Liver (tissue), 9 donors: ENCODE data around the gene ZG16B. TPM values are rescaled to one million over a fixed set of nuclear protein-coding genes. Genes with fewer than 3 reads are reported as not detected.

ENCODE experiments used
- DNase-seq: peaks from one replicate; pipeline ENCODE4 v3.0.0-alpha.2; 2017; ENCODE audit warnings: low spot score
- H3K27ac ChIP-seq, 2 donors: one replicate each; pipeline ENCODE4 v1.7.0; 2013; ENCODE audit warnings: inconsistent platforms in 2 of 2, low read length in 2 of 2, control low read depth in 1 of 2, low read depth in 1 of 2, mild to moderate bottlenecking in 1 of 2
- H3K27me3 ChIP-seq, 4 donors: one replicate each; pipeline versions ENCODE4 v1.6.1 to v1.7.0; 2013; ENCODE audit warnings: low read length in 3 of 4, inconsistent platforms in 1 of 4, mild to moderate bottlenecking in 1 of 4, moderate library complexity in 1 of 4; ENCODE audit not compliant: control insufficient read depth in 4 of 4, insufficient read depth in 4 of 4
- H3K36me3 ChIP-seq, 4 donors: one replicate each; pipeline versions ENCODE4 v1.6.1 to v1.7.0; 2013; ENCODE audit warnings: low read length in 3 of 4, mild to moderate bottlenecking in 3 of 4, low read depth in 1 of 4, moderate library complexity in 1 of 4; ENCODE audit not compliant: control insufficient read depth in 4 of 4, insufficient read depth in 3 of 4
- H3K4me1 ChIP-seq, 4 donors: one replicate each; pipeline versions ENCODE4 v1.6.1 to v1.7.0; 2013; ENCODE audit warnings: low read length in 3 of 4, mild to moderate bottlenecking in 3 of 4, moderate library complexity in 1 of 4; ENCODE audit not compliant: control insufficient read depth in 4 of 4, insufficient read depth in 4 of 4
- H3K4me3 ChIP-seq, 3 donors: one replicate each; pipeline versions ENCODE4 v1.6.1 to v1.7.0; 2013; ENCODE audit warnings: low read length in 3 of 3, control low read depth in 1 of 3, low read depth in 1 of 3, mild to moderate bottlenecking in 1 of 3
- H3K9ac ChIP-seq, 2 donors: one replicate each; pipeline ENCODE4 v1.7.0; 2013; ENCODE audit warnings: low read length in 2 of 2, mild to moderate bottlenecking in 2 of 2, moderate library complexity in 2 of 2, control low read depth in 1 of 2, low read depth in 1 of 2
- H3K9me3 ChIP-seq, 4 donors: one replicate each; pipeline versions ENCODE4 v1.6.1 to v1.7.0; 2013; ENCODE audit warnings: low read length in 3 of 4; ENCODE audit not compliant: control insufficient read depth in 4 of 4
- EGR1 ChIP-seq, 2 donors: IDR thresholded peaks; 2 replicates each; pipeline ENCODE4 v1.6.1; 2016 to 2018; ENCODE audit warnings: antibody characterized with exemption in 2 of 2, low read depth in 2 of 2
- FOXA1 ChIP-seq: IDR thresholded peaks from 2 replicates; pipeline ENCODE4 v1.6.1; 2016; ENCODE audit warnings: antibody characterized with exemption
- FOXA2 ChIP-seq: IDR thresholded peaks from 2 replicates; pipeline ENCODE4 v1.6.1; 2016; ENCODE audit warnings: antibody characterized with exemption
- GABPA ChIP-seq, 2 donors: IDR thresholded peaks in 1 of 2; conservative IDR thresholded peaks in 1 of 2; 2 replicates each; pipeline ENCODE4 v1.6.1; 2016; ENCODE audit warnings: antibody characterized with exemption in 2 of 2, mild to moderate bottlenecking in 1 of 2, moderate library complexity in 1 of 2
- HNF4G ChIP-seq: IDR thresholded peaks from 2 replicates; pipeline ENCODE4 v1.6.1; 2016; ENCODE audit warnings: antibody characterized with exemption
- JUND ChIP-seq, 2 donors: IDR thresholded peaks; 2 replicates each; pipeline ENCODE4 v1.6.1; 2016; ENCODE audit warnings: antibody characterized with exemption in 2 of 2
- NR2F2 ChIP-seq: IDR thresholded peaks from 2 replicates; pipeline ENCODE4 v1.6.1; 2016; ENCODE audit warnings: antibody characterized with exemption
- RAD21 ChIP-seq, 2 donors: IDR thresholded peaks; 2 replicates each; pipeline ENCODE4 v1.6.1; 2016; ENCODE audit warnings: antibody characterized with exemption in 2 of 2, mild to moderate bottlenecking in 2 of 2
- RXRA ChIP-seq, 2 donors: IDR thresholded peaks; 2 replicates each; pipeline ENCODE4 v1.6.1; 2017 to 2018; ENCODE audit warnings: antibody characterized with exemption in 2 of 2, mild to moderate bottlenecking in 1 of 2
- SP1 ChIP-seq: IDR thresholded peaks from 2 replicates; pipeline ENCODE4 v1.6.1; 2018; ENCODE audit warnings: antibody characterized with exemption, mild to moderate bottlenecking
- TAF1 ChIP-seq: conservative IDR thresholded peaks from 2 replicates; pipeline ENCODE4 v1.6.1; 2016; ENCODE audit warnings: antibody characterized with exemption, mild to moderate bottlenecking
- WGBS: extraction: QIAGEN DNeasy Blood & Tissue Kit; methylation state at CpG from one replicate; pipeline ENCODE4 v1.1.7; 2013; 5-methylcytosine and 5-hydroxymethylcytosine counted together
- polyA plus RNA-seq, 2 donors: library from polyadenylated mRNA; stranded (reverse) in 1 of 2; unstranded in 1 of 2; fragments of 200-250 nt in 1 of 2; fragments of >200 nt in 1 of 2; fragmentation: Nextera tagmentation in 1 of 2; extraction: Ambion mirVana in 1 of 2; gene quantifications; one replicate each; pipeline versions ENCODE4 v1.2.1 to v1.2.3, GENCODE V29; 2013 to 2015
- total RNA-seq, 2 donors: library from RNA; depleted of rRNA; stranded (reverse); fragments of >200 nt; gene quantifications; one replicate each; pipeline ENCODE4 v1.2.3, GENCODE V29; 2014
- TF ChIP-seq, protein P1 (sequence below): IDR thresholded peaks from 2 replicates; pipeline ENCODE4 v1.6.1; 2016; ENCODE audit warnings: antibody characterized with exemption
- TF ChIP-seq, protein P2 (sequence below): IDR thresholded peaks from 2 replicates; pipeline ENCODE4 v1.6.1; 2016; ENCODE audit warnings: antibody characterized with exemption
- TF ChIP-seq, protein P3 (sequence below): IDR thresholded peaks from 2 replicates; pipeline ENCODE4 v1.6.1; 2016; ENCODE audit warnings: antibody characterized with exemption
- TF ChIP-seq, protein P4 (sequence below): fragments of 150-350 bp; IDR thresholded peaks from 2 replicates; pipeline ENCODE4 v1.5.1; 2017; ENCODE audit warnings: improper control_type of control experiment, low read depth, low read length; ENCODE audit not compliant: missing input control
- donor health status: healthy.
- donor health status: healthy.
- donor health status: healthy.
- donor health status: healthy.
- donor health status: healthy.

Gene ZG16B
- total and polyA plus RNA-seq, 4 donors: 0.24 to 0.79 (median 0.43) TPM

DNA sequence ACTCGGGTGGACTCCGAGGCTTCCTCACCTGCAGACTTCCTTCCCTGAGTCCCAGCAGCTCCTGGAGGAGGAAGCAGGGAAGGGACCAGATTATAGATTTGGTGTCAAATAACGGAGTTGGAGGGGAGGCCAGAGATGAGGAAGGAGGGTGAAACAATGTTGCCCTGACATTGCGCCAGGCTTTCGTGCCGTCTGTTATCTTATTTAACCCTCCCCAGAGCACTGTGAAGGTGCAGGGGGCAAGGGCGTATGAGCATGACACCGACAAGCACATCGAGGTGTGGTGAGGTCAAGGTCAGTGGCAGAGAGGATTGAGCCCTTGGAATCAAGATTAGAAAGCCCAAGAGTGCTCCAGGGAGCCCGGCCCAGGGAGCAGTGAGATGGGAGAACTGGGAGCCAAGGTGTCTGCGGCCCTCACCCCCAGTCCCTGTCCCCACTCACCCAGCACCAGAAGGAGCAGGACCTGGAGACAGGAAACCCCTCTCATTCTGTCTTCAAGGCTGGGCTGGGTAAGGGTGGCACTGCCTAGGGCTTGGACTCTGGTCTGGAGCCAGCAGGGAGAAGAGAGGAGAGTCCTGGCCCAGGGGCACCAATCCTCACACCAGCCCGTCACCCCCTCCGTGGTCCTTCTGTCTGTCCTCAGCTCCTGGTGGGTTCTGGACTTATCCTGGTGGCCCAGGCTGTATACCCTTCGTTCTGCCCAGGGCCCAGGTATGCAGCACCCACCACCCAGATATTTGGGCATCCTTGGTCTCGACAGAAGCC is 43.9 kb upstream of the ZG16B start:
- Histone ChIP-seq H3K4me3 (no peak overlapping the region), H3K27ac (no peak overlapping the region), H3K9ac (no peak overlapping the region), H3K4me1 (peaks cover 0 to 10% (median 4%) of the 10 kb centered on the region in 4 donors), H3K36me3 (no peaks in the 10 kb centered on the region), H3K9me3 (no peaks in the 10 kb centered on the region), H3K27me3 (peaks cover 0 to 5% (median 3%) of the 10 kb centered on the region in 4 donors)
- TF ChIP-seq FOXA1: no peak
- no peak for TF ChIP-seq RAD21 (IDR thresholded peaks at IDR 0.05)
- TF ChIP-seq, protein P1, sequence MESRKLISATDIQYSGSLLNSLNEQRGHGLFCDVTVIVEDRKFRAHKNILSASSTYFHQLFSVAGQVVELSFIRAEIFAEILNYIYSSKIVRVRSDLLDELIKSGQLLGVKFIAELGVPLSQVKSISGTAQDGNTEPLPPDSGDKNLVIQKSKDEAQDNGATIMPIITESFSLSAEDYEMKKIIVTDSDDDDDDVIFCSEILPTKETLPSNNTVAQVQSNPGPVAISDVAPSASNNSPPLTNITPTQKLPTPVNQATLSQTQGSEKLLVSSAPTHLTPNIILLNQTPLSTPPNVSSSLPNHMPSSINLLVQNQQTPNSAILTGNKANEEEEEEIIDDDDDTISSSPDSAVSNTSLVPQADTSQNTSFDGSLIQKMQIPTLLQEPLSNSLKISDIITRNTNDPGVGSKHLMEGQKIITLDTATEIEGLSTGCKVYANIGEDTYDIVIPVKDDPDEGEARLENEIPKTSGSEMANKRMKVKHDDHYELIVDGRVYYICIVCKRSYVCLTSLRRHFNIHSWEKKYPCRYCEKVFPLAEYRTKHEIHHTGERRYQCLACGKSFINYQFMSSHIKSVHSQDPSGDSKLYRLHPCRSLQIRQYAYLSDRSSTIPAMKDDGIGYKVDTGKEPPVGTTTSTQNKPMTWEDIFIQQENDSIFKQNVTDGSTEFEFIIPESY: no peak
- TF ChIP-seq JUND (IDR thresholded peaks at IDR 0.05): no peak
- TF ChIP-seq NR2F2: no peak
- no peak for TF ChIP-seq TAF1
- TF ChIP-seq, protein P2, sequence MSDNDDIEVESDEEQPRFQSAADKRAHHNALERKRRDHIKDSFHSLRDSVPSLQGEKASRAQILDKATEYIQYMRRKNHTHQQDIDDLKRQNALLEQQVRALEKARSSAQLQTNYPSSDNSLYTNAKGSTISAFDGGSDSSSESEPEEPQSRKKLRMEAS: no peak
- TF ChIP-seq, protein P3, sequence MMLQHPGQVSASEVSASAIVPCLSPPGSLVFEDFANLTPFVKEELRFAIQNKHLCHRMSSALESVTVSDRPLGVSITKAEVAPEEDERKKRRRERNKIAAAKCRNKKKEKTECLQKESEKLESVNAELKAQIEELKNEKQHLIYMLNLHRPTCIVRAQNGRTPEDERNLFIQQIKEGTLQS: no peak
- TF ChIP-seq GABPA (IDR thresholded peaks at IDR 0.05 in 1 of 2, conservative IDR thresholded peaks at IDR 0.05 in 1 of 2): no peak
- TF ChIP-seq SP1: no peak
- no peak for TF ChIP-seq EGR1 (IDR thresholded peaks at IDR 0.05; ENCODE audit: low read depth in 2 of 2)
- TF ChIP-seq HNF4G: no peak
- TF ChIP-seq, protein P4, sequence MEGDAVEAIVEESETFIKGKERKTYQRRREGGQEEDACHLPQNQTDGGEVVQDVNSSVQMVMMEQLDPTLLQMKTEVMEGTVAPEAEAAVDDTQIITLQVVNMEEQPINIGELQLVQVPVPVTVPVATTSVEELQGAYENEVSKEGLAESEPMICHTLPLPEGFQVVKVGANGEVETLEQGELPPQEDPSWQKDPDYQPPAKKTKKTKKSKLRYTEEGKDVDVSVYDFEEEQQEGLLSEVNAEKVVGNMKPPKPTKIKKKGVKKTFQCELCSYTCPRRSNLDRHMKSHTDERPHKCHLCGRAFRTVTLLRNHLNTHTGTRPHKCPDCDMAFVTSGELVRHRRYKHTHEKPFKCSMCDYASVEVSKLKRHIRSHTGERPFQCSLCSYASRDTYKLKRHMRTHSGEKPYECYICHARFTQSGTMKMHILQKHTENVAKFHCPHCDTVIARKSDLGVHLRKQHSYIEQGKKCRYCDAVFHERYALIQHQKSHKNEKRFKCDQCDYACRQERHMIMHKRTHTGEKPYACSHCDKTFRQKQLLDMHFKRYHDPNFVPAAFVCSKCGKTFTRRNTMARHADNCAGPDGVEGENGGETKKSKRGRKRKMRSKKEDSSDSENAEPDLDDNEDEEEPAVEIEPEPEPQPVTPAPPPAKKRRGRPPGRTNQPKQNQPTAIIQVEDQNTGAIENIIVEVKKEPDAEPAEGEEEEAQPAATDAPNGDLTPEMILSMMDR: no peak
- TF ChIP-seq FOXA2: no peak
- 42% methylated on average over 15 of the region's 15 CpGs for WGBS
- no peak for DNase-seq

DNA sequence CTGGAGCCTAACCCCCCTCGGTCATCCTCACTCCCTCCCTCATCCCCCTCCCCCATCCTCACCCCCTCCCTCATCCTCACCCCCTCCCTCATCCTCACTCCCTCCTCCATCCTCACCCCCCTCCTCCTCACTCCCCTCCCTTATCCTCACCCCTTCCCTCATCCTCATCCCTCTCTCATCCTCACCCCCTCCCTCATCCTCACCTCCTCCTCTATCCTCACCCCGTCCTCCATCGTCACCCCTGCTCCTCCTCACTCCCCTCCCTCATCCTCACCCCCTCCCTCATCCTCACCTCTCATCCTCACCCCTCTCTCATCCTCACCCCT is 43.3 kb upstream of the ZG16B start:
- no peaks in the 10 kb centered on the region for H3K9me3 ChIP-seq
- H3K27ac ChIP-seq: no peak overlapping the region
- no peak overlapping the region for H3K9ac ChIP-seq
- H3K36me3 ChIP-seq: no peaks in the 10 kb centered on the region
- WGBS: 51% methylated on average over 3 of the region's 3 CpGs
- peaks cover 0 to 5% (median 3%) of the 10 kb centered on the region in 4 donors for H3K27me3 ChIP-seq
- DNase-seq: no peak
- TF ChIP-seq HNF4G (no peak), GABPA (IDR thresholded peaks at IDR 0.05 in 1 of 2, conservative IDR thresholded peaks at IDR 0.05 in 1 of 2) (no peak), NR2F2 (no peak), FOXA2 (no peak), RXRA (IDR thresholded peaks at IDR 0.05) (no peak), RAD21 (IDR thresholded peaks at IDR 0.05) (no peak)
- no peak overlapping the region for H3K4me3 ChIP-seq
- peaks cover 0 to 10% (median 4%) of the 10 kb centered on the region in 4 donors for H3K4me1 ChIP-seq
